K562 (cell line): ENCODE data around the gene DPH2. TPM values are rescaled to one million over a fixed set of nuclear protein-coding genes. Genes with fewer than 3 reads are reported as not detected.

Experiments
- BCOR ChIP-seq: fragments of 450-650 bp; IDR thresholded peaks from 2 replicates; pipeline ENCODE4 v1.6.1; 2016
- CBFA2T2 ChIP-seq: fragments of 450-650 bp; conservative IDR thresholded peaks from 2 replicates; pipeline ENCODE4 v1.6.1; 2017; ENCODE audit warnings: mild to moderate bottlenecking
- CXXC5 ChIP-seq: fragments of 250-450 bp; sonication (Bioruptor Pico); IDR thresholded peaks from 2 replicates; pipeline ENCODE4 v1.8.0; 2022; ENCODE audit warnings: inconsistent platforms, mild to moderate bottlenecking, moderate library complexity
- GATAD2B ChIP-seq: fragments of 450-650 bp; IDR thresholded peaks from 2 replicates; pipeline ENCODE4 v1.6.1; 2017; ENCODE audit warnings: mild to moderate bottlenecking, borderline replicate concordance
- GTF2B ChIP-seq: IDR thresholded peaks from 2 replicates; pipeline ENCODE4 v1.6.1; 2011; ENCODE audit not compliant: insufficient read length; ENCODE audit errors: extremely low read depth
- HEY1 ChIP-seq: fragments of 250-450 bp; sonication (Bioruptor Pico); IDR thresholded peaks from 2 replicates; pipeline ENCODE4 v1.5.0; 2020; ENCODE audit warnings: mild to moderate bottlenecking, moderate library complexity, borderline replicate concordance
- JUN ChIP-seq, 2 experiments: sonication (generic) in 1 of 2; formaldehyde crosslinking in 1 of 2; IDR thresholded peaks; 2 replicates each; pipeline versions ENCODE4 v1.6.1 to v1.8.0; 2012 to 2022; ENCODE audit warnings: borderline replicate concordance in 2 of 2, mild to moderate bottlenecking in 2 of 2, improper control_type of control experiment in 1 of 2, low read depth in 1 of 2, low read length in 1 of 2, missing genetic modification reagents in 1 of 2
- MAZ ChIP-seq, 2 experiments: fragments of 450-650 bp in 1 of 2; sonication (generic) in 1 of 2; formaldehyde crosslinking; IDR thresholded peaks in 1 of 2; conservative IDR thresholded peaks in 1 of 2; 2 replicates each; pipeline versions ENCODE4 v1.4.0 to v1.5.0; 2020; ENCODE audit warnings: mild to moderate bottlenecking in 1 of 2, missing genetic modification reagents in 1 of 2
- MBD2 ChIP-seq: sonication (generic); IDR thresholded peaks from 2 replicates; pipeline ENCODE4 v1.6.1; 2016; ENCODE audit warnings: low read depth, borderline replicate concordance
- OTX1 ChIP-seq: fragments of 450-650 bp; formaldehyde crosslinking; IDR thresholded peaks from 2 replicates; pipeline ENCODE4 v1.4.0; 2022; ENCODE audit warnings: mild to moderate bottlenecking
- PHF21A ChIP-seq: fragments of 450-650 bp; IDR thresholded peaks from 2 replicates; pipeline ENCODE4 v1.6.1; 2017; ENCODE audit warnings: low read depth, borderline replicate concordance
- PML ChIP-seq: IDR thresholded peaks from 2 replicates; pipeline ENCODE4 v1.6.1; 2012; ENCODE audit warnings: low read length, inconsistent platforms
- PRMT5 ChIP-seq: sonication (generic); formaldehyde crosslinking; IDR thresholded peaks from 2 replicates; pipeline ENCODE4 v1.5.0; 2020; ENCODE audit warnings: missing genetic modification reagents
- SAP30 ChIP-seq: fragments of 200-600 bp; sonication (generic); IDR thresholded peaks from 2 replicates; pipeline ENCODE4 v1.6.1; 2012; ENCODE audit warnings: borderline replicate concordance, low read depth, mild to moderate bottlenecking, moderate library complexity, low read length, control low read depth, inconsistent platforms; ENCODE audit not compliant: insufficient read depth, poor library complexity, severe bottlenecking
- ZNF12 ChIP-seq: sonication (generic); formaldehyde crosslinking; IDR thresholded peaks from 2 replicates; pipeline ENCODE4 v1.4.0; 2020; ENCODE audit warnings: mild to moderate bottlenecking, missing genetic modification reagents
- ZNF511 ChIP-seq: sonication (generic); formaldehyde crosslinking; IDR thresholded peaks from 2 replicates; pipeline ENCODE4 v1.8.0; 2022; ENCODE audit warnings: mild to moderate bottlenecking, missing genetic modification reagents
- polyA plus RNA-seq, 8 experiments: library from polyadenylated mRNA; depleted of rRNA in 4 of 8; stranded (reverse) in 5 of 8; unstranded in 3 of 8; fragments of >200 nt; fragmentation: Nextera tagmentation in 2 of 8; fragmentation: Illumina TruSeq in 1 of 8; extraction: Ambion mirVana in 2 of 8; extraction: Trizol in 1 of 8; gene quantifications; 2 replicates each; pipeline versions ENCODE4 v1.2.1 to v1.2.3, GENCODE V29; 2011 to 2014; ENCODE audit warnings: inconsistent platforms in 1 of 8, missing spikeins in 1 of 8
- total RNA-seq, 7 experiments: library from RNA; depleted of rRNA in 6 of 7; stranded (reverse); fragments of >200 nt in 6 of 7; fragmentation: Illumina TruSeq in 2 of 7; extraction: Trizol in 2 of 7; gene quantifications; 2 replicates each; pipeline versions ENCODE4 v1.2.1 to v1.2.3, GENCODE V29; 2011 to 2021; ENCODE audit warnings: low replicate concordance in 1 of 7
- TF ChIP-seq, protein P1 (sequence below): fragments of 250-450 bp; sonication (Bioruptor Pico); IDR thresholded peaks from 2 replicates; pipeline ENCODE4 v1.6.1; 2021; ENCODE audit warnings: mild to moderate bottlenecking
- TF ChIP-seq, protein P2 (sequence below): sonication (generic); formaldehyde crosslinking; IDR thresholded peaks from 2 replicates; pipeline ENCODE4 v1.4.0; 2020; ENCODE audit warnings: mild to moderate bottlenecking, missing genetic modification reagents
- TF ChIP-seq, protein P3 (sequence below), 2 experiments: fragments of 450-650 bp; IDR thresholded peaks; 2 replicates each; pipeline ENCODE4 v1.6.1; 2016

The DPH2 gene
- total and polyA plus RNA-seq, 9 of the 15 experiments (the other 6 are each of a cell fraction or from before 2014, with no cell fraction given) = 17.9 to 94.1 (median 68.1) TPM

DNA sequence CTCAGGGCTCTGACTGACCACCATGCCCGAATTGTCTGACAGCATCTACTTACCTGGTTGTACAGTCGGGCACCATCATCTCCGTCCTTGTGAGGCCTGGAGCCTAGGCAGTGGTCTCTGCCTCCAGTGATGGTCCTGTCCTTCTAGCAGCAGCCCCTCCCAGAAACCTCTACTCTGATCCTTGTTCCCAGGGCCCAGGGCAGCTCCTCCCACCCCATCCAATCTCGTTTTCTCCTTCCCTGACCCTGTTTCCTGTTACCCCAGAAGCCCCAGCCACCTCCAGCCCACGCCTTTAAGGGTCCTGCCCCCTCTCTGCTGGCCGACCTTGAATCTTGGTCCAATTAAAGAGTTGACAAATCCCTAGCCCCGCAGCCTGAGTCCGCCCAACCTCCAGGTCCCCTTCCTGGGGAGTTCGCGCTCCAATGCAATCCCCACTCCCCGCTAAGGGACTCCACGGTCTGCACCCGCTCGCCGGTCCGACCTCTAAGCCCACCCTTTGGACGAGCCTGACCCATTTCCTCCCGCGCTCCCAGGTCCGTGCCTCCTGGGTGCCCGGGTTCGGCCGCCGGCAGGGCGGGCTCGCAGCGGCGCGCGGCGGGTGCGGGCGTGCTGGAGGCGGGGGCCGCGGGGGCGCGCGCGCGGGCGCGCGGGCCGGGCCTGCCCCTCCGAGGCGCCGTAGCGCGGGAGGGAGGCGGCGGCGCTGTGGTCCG, 8.9 kb downstream of the DPH2 start, which contains the start of gene B4GALT2 (continued):
- TF ChIP-seq MAZ (CRISPR knock-in tag; conservative IDR thresholded peaks at IDR 0.05 in 1 of 2, IDR thresholded peaks at IDR 0.05 in 1 of 2) (0 out of 4 replicates have a peak, but pooled peaks of 1 of the 2 experiments have one; percentile 27), PRMT5 (CRISPR knock-in tag) (no peak), BCOR (no peak), GATAD2B (no peak), ZNF511 (CRISPR knock-in tag) (no peak), JUN (IDR thresholded peaks at IDR 0.05; ENCODE audit: borderline replicate concordance, low read depth, low read length) (no peak), JUN (CRISPR knock-in tag; IDR thresholded peaks at IDR 0.05; ENCODE audit: borderline replicate concordance) (no peak), PHF21A (peak; percentile 57; the same call in 1 of the 2 replicates), PML (0 out of 2 replicates have a peak, but pooled peaks have one; percentile 30), GTF2B (no peak), CXXC5 (CRISPR knock-in tag) (peak; percentile 8), ZNF12 (CRISPR knock-in tag) (0 out of 2 replicates have a peak, but pooled peaks have one; percentile 22), CBFA2T2 (0 out of 2 replicates have a peak, but pooled peaks have one; percentile 6), SAP30 (peak; percentile 54), MBD2 (0 out of 2 replicates have a peak, but pooled peaks have one; percentile 40), HEY1 (no peak), OTX1 (CRISPR knock-in tag) (no peak)
- TF ChIP-seq, protein P1, sequence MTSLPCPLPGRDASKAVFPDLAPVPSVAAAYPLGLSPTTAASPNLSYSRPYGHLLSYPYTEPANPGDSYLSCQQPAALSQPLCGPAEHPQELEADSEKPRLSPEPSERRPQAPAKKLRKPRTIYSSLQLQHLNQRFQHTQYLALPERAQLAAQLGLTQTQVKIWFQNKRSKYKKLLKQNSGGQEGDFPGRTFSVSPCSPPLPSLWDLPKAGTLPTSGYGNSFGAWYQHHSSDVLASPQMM = no peak
- TF ChIP-seq, protein P2, sequence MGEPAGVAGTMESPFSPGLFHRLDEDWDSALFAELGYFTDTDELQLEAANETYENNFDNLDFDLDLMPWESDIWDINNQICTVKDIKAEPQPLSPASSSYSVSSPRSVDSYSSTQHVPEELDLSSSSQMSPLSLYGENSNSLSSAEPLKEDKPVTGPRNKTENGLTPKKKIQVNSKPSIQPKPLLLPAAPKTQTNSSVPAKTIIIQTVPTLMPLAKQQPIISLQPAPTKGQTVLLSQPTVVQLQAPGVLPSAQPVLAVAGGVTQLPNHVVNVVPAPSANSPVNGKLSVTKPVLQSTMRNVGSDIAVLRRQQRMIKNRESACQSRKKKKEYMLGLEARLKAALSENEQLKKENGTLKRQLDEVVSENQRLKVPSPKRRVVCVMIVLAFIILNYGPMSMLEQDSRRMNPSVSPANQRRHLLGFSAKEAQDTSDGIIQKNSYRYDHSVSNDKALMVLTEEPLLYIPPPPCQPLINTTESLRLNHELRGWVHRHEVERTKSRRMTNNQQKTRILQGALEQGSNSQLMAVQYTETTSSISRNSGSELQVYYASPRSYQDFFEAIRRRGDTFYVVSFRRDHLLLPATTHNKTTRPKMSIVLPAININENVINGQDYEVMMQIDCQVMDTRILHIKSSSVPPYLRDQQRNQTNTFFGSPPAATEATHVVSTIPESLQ (CRISPR knock-in tag) = no peak
- TF ChIP-seq, protein P3, sequence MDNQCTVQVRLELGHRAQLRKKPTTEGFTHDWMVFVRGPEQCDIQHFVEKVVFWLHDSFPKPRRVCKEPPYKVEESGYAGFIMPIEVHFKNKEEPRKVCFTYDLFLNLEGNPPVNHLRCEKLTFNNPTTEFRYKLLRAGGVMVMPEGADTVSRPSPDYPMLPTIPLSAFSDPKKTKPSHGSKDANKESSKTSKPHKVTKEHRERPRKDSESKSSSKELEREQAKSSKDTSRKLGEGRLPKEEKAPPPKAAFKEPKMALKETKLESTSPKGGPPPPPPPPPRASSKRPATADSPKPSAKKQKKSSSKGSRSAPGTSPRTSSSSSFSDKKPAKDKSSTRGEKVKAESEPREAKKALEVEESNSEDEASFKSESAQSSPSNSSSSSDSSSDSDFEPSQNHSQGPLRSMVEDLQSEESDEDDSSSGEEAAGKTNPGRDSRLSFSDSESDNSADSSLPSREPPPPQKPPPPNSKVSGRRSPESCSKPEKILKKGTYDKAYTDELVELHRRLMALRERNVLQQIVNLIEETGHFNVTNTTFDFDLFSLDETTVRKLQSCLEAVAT (IDR thresholded peaks at IDR 0.05) = no peak
